T-helper 1 cell treated with Interleukin-12 subunit alpha and Interleukin-12 subunit beta and Interleukin-4 antibody, amounts not matched to agents 30 μg/mL and 1 μg/mL, for 36 hours (primary cell): ENCODE results near the gene MEP1A.

Experiments used
- H3K27ac Mint-ChIP-seq: one replicate; pipeline ENCODE4 v1.8.0; 2021; ENCODE audit warnings: mild to moderate bottlenecking, mixed read lengths
- H3K27me3 Mint-ChIP-seq: one replicate; pipeline ENCODE4 v1.8.0; 2021; ENCODE audit warnings: low read depth, mixed read lengths
- H3K36me3 Mint-ChIP-seq: one replicate; pipeline ENCODE4 v1.8.0; 2021; ENCODE audit warnings: low read depth, mixed read lengths
- H3K4me1 Mint-ChIP-seq: one replicate; pipeline ENCODE4 v1.8.0; 2021; ENCODE audit warnings: low read depth, mixed read lengths
- H3K4me3 Mint-ChIP-seq: one replicate; pipeline ENCODE4 v1.8.0; 2021; ENCODE audit warnings: mild to moderate bottlenecking, moderate library complexity, mixed read lengths
- H3K9me3 Mint-ChIP-seq: one replicate; pipeline ENCODE4 v1.8.0; 2021; ENCODE audit warnings: mixed read lengths

Gene MEP1A

GRCh38 chr6:46789434-46790354, 3.5 kb upstream of the MEP1A start:
- Mint-ChIP-seq H3K27me3 (peaks cover 6% of the 10 kb centered on the region), H3K4me3 (no peak overlapping the region), H3K9me3 (no peaks in the 10 kb centered on the region)

GRCh38 chr6:46790355-46790874, 2.8 kb upstream of the MEP1A start:
- H3K9me3 Mint-ChIP-seq: no peaks in the 10 kb centered on the region
- H3K4me1 Mint-ChIP-seq: no peaks in the 10 kb centered on the region
- no peaks in the 10 kb centered on the region for H3K36me3 Mint-ChIP-seq
- H3K27me3 Mint-ChIP-seq: peaks cover 6% of the 10 kb centered on the region
- H3K4me3 Mint-ChIP-seq: no peak overlapping the region
- no peak overlapping the region for H3K27ac Mint-ChIP-seq

More at GRCh38 chr6:46789434-46790354, 3.5 kb upstream of the MEP1A start:
- Mint-ChIP-seq H3K27ac (no peak overlapping the region), H3K4me1 (no peaks in the 10 kb centered on the region), H3K36me3 (no peaks in the 10 kb centered on the region)

GRCh38 chr6:46792635-46793034, 554 bp upstream of the MEP1A start:
- Mint-ChIP-seq H3K4me3 (no peak overlapping the region), H3K27ac (no peak overlapping the region), H3K4me1 (no peaks in the 10 kb centered on the region), H3K27me3 (peaks cover 5% of the 10 kb centered on the region), H3K9me3 (no peaks in the 10 kb centered on the region), H3K36me3 (no peaks in the 10 kb centered on the region)

GRCh38 chr6:46794068-46794467, 879 bp downstream of the MEP1A start:
- Mint-ChIP-seq H3K36me3 (no peaks in the 10 kb centered on the region), H3K9me3 (no peaks in the 10 kb centered on the region), H3K27ac (no peak overlapping the region), H3K27me3 (no peaks in the 10 kb centered on the region), H3K4me3 (no peak overlapping the region), H3K4me1 (no peaks in the 10 kb centered on the region)

GRCh38 chr6:46795816-46796215, 2.6 kb downstream of the MEP1A start:
- Mint-ChIP-seq H3K4me1 (no peaks in the 10 kb centered on the region), H3K9me3 (no peaks in the 10 kb centered on the region), H3K27me3 (no peaks in the 10 kb centered on the region), H3K4me3 (no peak overlapping the region), H3K36me3 (no peaks in the 10 kb centered on the region), H3K27ac (no peak overlapping the region)

- Mint-ChIP-seq H3K36me3 (no peaks in the 10 kb centered on the region), H3K27me3 (no peaks in the 10 kb centered on the region), H3K4me3 (no peak overlapping the region), H3K27ac (no peak overlapping the region), H3K4me1 (no peaks in the 10 kb centered on the region), H3K9me3 (no peaks in the 10 kb centered on the region)
These were observed 3.8 kb downstream of the MEP1A start for GRCh38 chr6:46796848-46797580.

GRCh38 chr6:46799657-46800056, 6.5 kb downstream of the MEP1A start:
- no peak overlapping the region for H3K27ac Mint-ChIP-seq
- H3K4me3 Mint-ChIP-seq: no peak overlapping the region
- H3K9me3 Mint-ChIP-seq: no peaks in the 10 kb centered on the region
- H3K36me3 Mint-ChIP-seq: no peaks in the 10 kb centered on the region
- no peaks in the 10 kb centered on the region for H3K4me1 Mint-ChIP-seq
- no peaks in the 10 kb centered on the region for H3K27me3 Mint-ChIP-seq

- Mint-ChIP-seq H3K4me3 (no peak overlapping the region), H3K27me3 (peaks cover 5% of the 10 kb centered on the region), H3K36me3 (no peaks in the 10 kb centered on the region)
These were observed 15.6 kb downstream of the MEP1A start for GRCh38 chr6:46808806-46809205.

GRCh38 chr6:46815130-46815529, 21.9 kb downstream of the MEP1A start:
- no peak overlapping the region for H3K4me3 Mint-ChIP-seq
- H3K36me3 Mint-ChIP-seq: no peaks in the 10 kb centered on the region
- H3K4me1 Mint-ChIP-seq: no peaks in the 10 kb centered on the region
- no peak overlapping the region for H3K27ac Mint-ChIP-seq
- H3K27me3 Mint-ChIP-seq: peaks cover 4% of the 10 kb centered on the region
- no peaks in the 10 kb centered on the region for H3K9me3 Mint-ChIP-seq

More at GRCh38 chr6:46808806-46809205, 15.6 kb downstream of the MEP1A start:
- Mint-ChIP-seq H3K4me1 (no peaks in the 10 kb centered on the region), H3K27ac (no peak overlapping the region), H3K9me3 (no peaks in the 10 kb centered on the region)

- Mint-ChIP-seq H3K27ac (no peak overlapping the region), H3K9me3 (no peaks in the 10 kb centered on the region), H3K4me1 (no peaks in the 10 kb centered on the region), H3K36me3 (no peaks in the 10 kb centered on the region), H3K4me3 (no peak overlapping the region), H3K27me3 (peaks cover 4% of the 10 kb centered on the region)
These were observed 23.4 kb downstream of the MEP1A start for GRCh38 chr6:46816626-46817025.

GRCh38 chr6:46819561-46819960, 26.4 kb downstream of the MEP1A start:
- peaks cover 4% of the 10 kb centered on the region for H3K27me3 Mint-ChIP-seq
- no peaks in the 10 kb centered on the region for H3K9me3 Mint-ChIP-seq
- H3K27ac Mint-ChIP-seq: no peak overlapping the region
- H3K4me1 Mint-ChIP-seq: no peaks in the 10 kb centered on the region
- H3K4me3 Mint-ChIP-seq: no peak overlapping the region
- H3K36me3 Mint-ChIP-seq: no peaks in the 10 kb centered on the region

- H3K27ac Mint-ChIP-seq: no peak overlapping the region
These were observed 28.3 kb downstream of the MEP1A start for GRCh38 chr6:46821458-46821881.

GRCh38 chr6:46828939-46829338, 35.8 kb downstream of the MEP1A start:
- Mint-ChIP-seq H3K4me1 (no peaks in the 10 kb centered on the region), H3K9me3 (no peaks in the 10 kb centered on the region), H3K4me3 (no peak overlapping the region), H3K27me3 (peaks cover 3% of the 10 kb centered on the region), H3K27ac (no peak overlapping the region), H3K36me3 (no peaks in the 10 kb centered on the region)

More at GRCh38 chr6:46821458-46821881, 28.3 kb downstream of the MEP1A start:
- Mint-ChIP-seq H3K4me1 (no peaks in the 10 kb centered on the region), H3K27me3 (no peaks in the 10 kb centered on the region), H3K36me3 (no peaks in the 10 kb centered on the region), H3K4me3 (no peak overlapping the region), H3K9me3 (no peaks in the 10 kb centered on the region)

GRCh38 chr6:46832816-46833215, 39.6 kb downstream of the MEP1A start:
- no peaks in the 10 kb centered on the region for H3K9me3 Mint-ChIP-seq
- H3K4me1 Mint-ChIP-seq: no peaks in the 10 kb centered on the region
- H3K27me3 Mint-ChIP-seq: no peaks in the 10 kb centered on the region
- no peak overlapping the region for H3K27ac Mint-ChIP-seq
- no peaks in the 10 kb centered on the region for H3K36me3 Mint-ChIP-seq
- no peak overlapping the region for H3K4me3 Mint-ChIP-seq
